ENCODE measurements around the gene OR1L4.

- TF ChIP-seq POLR2A (IDR thresholded peaks at IDR 0.05): no peak
- no peak for TF ChIP-seq CTCF (IDR thresholded peaks at IDR 0.05)
Observed at GRCh38 chr9:122718038-122718437, 5.8 kb upstream of the OR1L4 start.
